Measurements from ENCODE around the gene KIF6. TPM values are rescaled to one million over a fixed set of nuclear protein-coding genes. Genes with fewer than 3 reads are reported as not detected.

Gene KIF6
- total RNA-seq, 1 experiment from 2014 or later, result not detected

- in situ Hi-C loops (cut with HindIII; ENCODE audit: low pct_unique_long_range_greater_than_20kb, low sequenced_read_pairs), result no loop called here
- BruUV-seq (replicated peaks), result no TSS peak
- CTCF ChIA-PET, result no interaction called here
- no peaks in the 10 kb centered on the region for H3K36me3 ChIP-seq (ENCODE audit: control insufficient read depth, insufficient read depth, low read length)
- POLR2A ChIA-PET, result no interaction called here
- intact Hi-C loops (cut with micrococcal nuclease; ENCODE audit: unreplicated experiment), result no loop called here
- no peaks in the 10 kb centered on the region for H3K9me3 ChIP-seq (ENCODE audit: control insufficient read depth, insufficient read depth, low read depth, low read length)
- DNase-seq (ENCODE audit: low read depth, low spot score) (no peak), ATAC-seq (no peak)
- no peaks in the 10 kb centered on the region for H3K4me1 ChIP-seq (ENCODE audit: control insufficient read depth, insufficient read depth, low read length)
- H3K27ac ChIP-seq (ENCODE audit: low read length), result no peak overlapping the region
- no peak overlapping the region for H3K4me3 ChIP-seq (ENCODE audit: low read depth in 2 of 2, low read length in 2 of 2)
- TF ChIP-seq CTCF (IDR thresholded peaks at IDR 0.05), result no peak
- peaks cover 6% of the 10 kb centered on the region; the same call in 1 of the 2 replicates for H3K27me3 ChIP-seq (ENCODE audit: control insufficient read depth, insufficient read depth, low read length)
Measured at GRCh38 chr6:39339868-39340550, 385.2 kb downstream of the KIF6 start.

GRCh38 chr6:39339096-39339867 lies 385.9 kb downstream of the KIF6 start:
- no peaks in the 10 kb centered on the region for H3K36me3 ChIP-seq (ENCODE audit: control insufficient read depth, insufficient read depth, low read length)
- no peak overlapping the region for H3K4me3 ChIP-seq (ENCODE audit: low read depth in 2 of 2, low read length in 2 of 2)
- no peaks in the 10 kb centered on the region for H3K4me1 ChIP-seq (ENCODE audit: control insufficient read depth, insufficient read depth, low read length)
- no TSS peak for BruUV-seq (replicated peaks)
- no peak overlapping the region for H3K27ac ChIP-seq (ENCODE audit: low read length)
- in situ Hi-C loops (cut with HindIII; ENCODE audit: low pct_unique_long_range_greater_than_20kb, low sequenced_read_pairs), result no loop called here
- ChIA-PET CTCF (no interaction called here), POLR2A (no interaction called here)
- ATAC-seq (no peak), DNase-seq (ENCODE audit: low read depth, low spot score) (no peak)
- TF ChIP-seq SIN3A (IDR thresholded peaks at IDR 0.05; ENCODE audit: borderline replicate concordance, insufficient read depth, low read depth, low read length) (no peak), REST (IDR thresholded peaks at IDR 0.05; ENCODE audit: insufficient read depth in 1 of 2, low read depth in 2 of 2, low read length in 1 of 2) (no peak), CTCF (IDR thresholded peaks at IDR 0.05) (no peak), POLR2AphosphoS5 (IDR thresholded peaks at IDR 0.05; ENCODE audit: low read depth, low read length) (no peak), TCF7L2 (IDR thresholded peaks at IDR 0.05; ENCODE audit: low read depth, low read length) (no peak)
- H3K27me3 ChIP-seq (ENCODE audit: control insufficient read depth, insufficient read depth, low read length), result peaks cover 6% of the 10 kb centered on the region; the same call in 1 of the 2 replicates
- intact Hi-C loops (cut with micrococcal nuclease; ENCODE audit: unreplicated experiment), result no loop called here
- no peaks in the 10 kb centered on the region for H3K9me3 ChIP-seq (ENCODE audit: control insufficient read depth, insufficient read depth, low read depth, low read length)

Data from Panc1 (cell line).